Iris pigment epithelial cell (primary cell): ENCODE results near the gene SUPT20HL1.
"Not testable (repeated sequence)": the region's sequence is repeated elsewhere in the genome, so short reads cannot be mapped to it uniquely, and the experiment has no call there.

ENCODE experiments used
- DNase-seq: peaks from one replicate; pipeline ENCODE4 v3.0.0-alpha.2; 2011; ENCODE audit warnings: low read depth

SUPT20HL1 gene

DNA sequence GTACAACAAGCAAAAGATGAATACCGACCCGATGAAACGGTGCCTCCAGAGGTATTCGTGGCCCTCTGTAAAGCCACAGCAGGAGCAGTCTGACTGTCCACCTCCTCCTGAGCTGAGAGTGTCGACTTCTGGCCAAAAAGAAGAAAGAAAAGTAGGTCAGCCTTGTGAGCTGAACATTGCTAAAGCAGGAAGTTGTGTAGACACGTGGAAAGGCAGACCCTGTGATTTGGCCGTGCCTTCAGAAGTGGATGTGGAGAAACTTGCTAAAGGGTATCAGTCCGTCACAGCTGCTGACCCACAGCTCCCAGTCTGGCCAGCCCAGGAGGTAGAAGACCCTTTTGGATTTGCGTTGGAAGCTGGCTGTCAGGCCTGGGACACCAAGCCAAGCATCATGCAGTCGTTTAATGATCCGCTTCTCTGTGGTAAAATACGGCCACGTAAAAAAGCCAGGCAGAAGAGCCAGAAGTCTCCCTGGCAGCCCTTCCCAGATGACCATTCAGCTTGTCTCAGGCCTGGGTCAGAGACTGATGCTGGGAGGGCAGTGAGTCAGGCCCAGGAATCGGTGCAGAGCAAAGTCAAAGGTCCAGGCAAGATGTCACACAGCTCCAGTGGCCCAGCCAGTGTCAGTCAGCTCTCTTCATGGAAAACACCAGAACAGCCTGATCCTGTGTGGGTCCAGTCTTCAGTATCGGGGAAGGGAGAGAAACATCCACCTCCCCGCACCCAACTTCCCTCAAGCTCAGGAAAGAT is 3.2 kb downstream of the SUPT20HL1 start:
- DNase-seq: not testable (repeated sequence)

DNA sequence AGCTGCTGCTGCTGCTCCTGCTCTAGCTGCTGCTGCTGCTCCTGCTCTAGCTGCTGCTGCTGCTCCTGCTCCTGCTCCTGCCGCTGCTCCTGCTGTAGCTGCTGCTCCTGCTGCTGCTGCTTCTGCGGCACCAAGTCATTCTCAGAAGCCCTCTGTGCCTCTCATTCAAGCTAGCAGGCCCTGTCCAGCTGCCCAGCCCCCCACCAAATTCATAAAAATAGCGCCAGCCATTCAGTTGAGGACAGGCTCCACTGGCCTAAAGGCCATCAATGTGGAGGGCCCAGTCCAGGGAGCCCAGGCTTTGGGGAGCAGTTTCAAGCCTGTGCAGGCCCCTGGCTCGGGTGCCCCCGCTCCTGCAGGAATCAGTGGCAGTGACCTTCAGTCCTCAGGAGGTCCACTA is 3.9 kb downstream of the SUPT20HL1 start:
- no peak for DNase-seq

DNA sequence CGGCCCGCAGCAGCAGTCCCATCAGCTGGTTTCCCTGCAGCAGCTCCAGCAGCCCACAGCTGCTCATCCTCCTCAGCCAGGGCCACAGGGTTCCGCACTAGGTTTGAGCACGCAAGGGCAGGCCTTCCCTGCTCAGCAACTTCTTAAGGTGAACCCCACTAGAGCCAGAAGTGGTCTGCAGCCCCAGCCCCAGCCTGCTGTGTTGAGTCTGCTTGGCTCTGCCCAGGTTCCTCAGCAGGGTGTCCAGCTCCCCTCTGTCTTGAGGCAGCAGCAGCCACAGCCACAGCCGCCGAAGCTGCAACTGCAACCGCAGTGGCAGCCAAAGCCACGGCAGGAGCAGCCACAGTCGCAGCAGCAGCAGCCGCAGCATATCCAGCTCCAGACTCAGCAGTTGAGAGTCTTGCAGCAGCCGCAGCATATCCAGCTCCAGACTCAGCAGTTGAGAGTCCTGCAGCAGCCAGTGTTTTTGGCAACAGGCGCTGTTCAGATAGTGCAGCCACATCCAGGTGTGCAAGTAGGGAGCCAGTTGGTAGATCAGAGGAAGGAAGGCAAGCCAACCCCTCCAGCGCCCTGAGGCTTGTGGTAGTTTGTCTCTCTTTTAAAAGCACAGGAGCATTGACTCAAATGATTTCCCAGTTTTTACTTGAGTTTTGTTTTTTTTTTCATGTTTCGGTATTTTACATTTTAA is 4.6 kb downstream of the SUPT20HL1 start:
- no peak for DNase-seq

DNA sequence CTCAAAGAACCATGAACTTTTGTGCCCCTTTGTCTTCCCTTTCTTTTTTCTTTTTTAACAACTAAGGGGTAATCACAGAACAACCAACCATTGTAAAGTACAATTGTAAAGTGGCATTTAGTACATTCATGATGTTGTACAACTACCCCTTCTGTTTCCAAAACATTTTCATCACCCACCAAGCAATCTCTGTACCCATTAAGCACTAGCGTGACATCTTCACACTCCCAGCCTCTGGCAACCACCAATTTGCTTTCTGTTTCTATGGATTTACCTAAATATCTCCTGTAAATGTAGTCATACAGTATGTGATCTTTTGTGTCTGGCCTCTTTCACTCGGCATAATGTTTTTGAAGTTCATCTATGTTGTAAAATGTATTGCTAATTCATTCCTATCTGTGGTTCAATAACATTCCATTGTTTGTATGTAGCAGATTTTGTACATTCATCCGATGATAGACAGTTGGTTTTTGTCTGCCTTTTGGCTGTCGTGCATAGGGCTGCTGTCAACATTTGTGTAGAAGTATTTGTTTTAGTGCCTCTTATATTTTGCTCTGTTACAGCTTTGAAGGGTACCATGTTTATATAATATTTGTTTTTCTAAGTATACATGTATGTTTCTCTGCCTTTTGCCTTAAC is 6.4 kb downstream of the SUPT20HL1 start:
- DNase-seq: not testable (repeated sequence)

DNA sequence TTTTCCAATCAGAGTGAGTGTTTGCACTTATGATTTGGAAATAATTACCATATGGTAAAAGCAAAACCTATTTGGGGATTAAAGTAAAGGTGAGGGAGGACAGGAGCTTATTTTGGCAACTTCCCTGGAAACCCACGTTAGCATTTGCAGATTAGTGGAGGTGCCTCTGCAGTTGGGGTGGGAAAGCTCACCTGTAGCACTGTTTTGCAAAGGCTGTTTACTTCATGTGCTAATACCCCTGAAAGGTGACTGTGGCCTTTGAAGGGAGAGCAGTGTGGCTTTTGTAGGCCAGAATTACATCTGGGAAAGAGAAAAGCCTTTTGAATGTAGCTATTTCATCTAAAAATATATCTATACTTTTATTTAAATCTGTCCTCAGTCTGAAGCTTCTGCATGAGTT is 9.4 kb downstream of the SUPT20HL1 start:
- no peak for DNase-seq

DNA sequence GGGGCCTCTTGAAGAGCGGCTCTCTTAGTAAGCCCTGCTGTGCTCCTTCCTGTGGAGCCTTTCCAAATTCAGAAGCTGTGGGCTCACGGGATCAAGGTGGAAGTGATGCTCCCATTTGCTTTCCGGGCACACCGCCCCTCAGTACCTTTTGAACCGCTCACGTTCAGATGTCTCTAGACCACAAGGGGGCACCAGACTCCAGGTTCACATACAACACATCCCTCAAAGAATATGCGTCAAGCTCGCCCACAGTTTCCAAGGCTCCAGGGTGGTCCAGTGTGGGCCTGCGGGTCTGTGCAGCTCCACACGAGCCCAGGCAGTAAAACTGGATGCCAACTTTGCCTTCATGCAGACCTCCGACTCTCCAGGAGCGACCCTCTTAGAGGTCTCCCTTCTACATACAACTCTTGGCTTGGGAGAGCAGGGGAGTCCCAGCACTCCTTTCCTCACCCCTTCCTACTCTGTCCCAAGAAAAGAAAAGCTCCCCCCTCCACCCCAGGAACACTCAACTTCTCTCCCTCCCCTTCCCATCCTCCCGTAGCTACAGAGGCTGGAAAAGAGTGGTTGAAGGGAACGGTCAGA is 11.0 kb downstream of the SUPT20HL1 start:
- peak; percentile 59 for DNase-seq

DNA sequence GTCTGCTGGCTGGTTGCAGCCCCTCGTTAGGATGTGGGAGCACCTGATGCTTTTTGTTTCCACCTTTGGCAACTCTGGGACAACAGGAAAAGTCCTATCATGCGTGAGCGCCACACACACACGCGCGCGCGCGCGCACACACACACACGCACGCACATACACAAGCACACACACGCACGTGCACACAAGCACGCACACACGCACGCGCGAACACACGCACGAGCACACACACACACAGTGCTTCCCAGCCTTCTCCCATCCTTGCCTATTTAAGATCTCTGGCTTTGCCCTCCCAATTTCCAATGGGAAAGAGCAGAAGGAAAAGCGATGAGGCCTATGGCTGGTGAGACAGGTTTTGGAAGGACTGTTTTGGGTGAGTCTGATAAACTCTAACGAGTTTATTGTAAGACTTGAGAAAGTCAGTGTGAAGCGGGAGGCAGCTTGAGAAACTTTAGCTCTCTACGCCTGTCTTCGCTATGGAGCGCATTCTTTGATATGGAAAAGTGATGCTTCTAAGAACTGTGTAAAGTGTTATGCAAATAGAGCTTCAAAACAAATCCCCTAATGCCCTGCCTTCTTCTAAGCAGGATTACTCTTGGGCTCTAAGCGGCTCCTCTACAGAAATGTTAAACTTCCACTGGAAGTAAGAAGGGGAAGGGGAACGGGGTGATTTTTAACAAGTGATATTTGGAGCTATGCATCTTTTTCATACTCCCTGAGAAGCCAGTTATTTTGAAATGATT is 11.8 kb downstream of the SUPT20HL1 start:
- DNase-seq: no peak

DNA sequence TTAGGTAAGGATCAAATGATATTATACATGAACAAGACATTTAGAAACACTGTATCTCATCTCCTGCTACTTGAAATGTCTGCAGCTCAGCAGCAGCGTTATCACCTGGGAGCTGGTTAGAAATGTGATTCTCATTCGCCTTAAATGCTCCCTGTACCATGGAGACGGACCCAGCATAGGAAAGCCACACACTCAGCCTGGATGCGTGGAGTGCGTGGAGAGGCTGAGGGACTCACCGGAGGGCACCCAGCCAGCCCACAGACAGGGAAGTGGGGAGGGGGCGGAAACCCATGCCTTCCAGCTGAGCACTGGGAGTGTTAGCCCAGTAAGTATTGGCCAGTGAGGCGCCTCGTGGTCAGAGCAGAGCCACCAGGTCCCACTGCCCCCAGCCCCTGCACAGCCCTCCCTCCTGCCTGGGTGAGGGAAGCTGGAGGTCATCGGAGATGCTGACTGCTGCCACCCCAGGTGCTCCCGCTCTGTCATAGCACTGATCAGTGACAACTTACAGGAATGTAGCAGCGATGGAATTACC is 15.2 kb downstream of the SUPT20HL1 start:
- DNase-seq: no peak

DNA sequence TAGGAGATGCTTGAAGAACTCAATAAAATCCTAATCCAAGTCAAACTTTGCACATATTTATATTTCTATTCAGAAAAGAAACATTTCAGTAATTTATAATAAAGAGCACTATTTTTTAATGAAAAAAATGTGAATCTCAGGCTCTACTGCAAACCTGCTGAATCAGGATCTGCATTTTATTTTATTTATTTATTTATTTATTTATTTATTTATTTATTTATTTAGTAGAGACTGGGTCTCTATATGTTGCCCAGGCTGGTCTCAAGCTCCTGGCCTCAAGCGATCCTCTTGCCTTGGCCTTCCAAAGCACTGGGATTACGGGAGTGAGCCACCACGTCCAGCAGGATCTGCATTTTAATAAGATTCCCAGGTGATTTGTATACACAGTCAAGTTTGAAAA is 16.0 kb downstream of the SUPT20HL1 start:
- no peak for DNase-seq

DNA sequence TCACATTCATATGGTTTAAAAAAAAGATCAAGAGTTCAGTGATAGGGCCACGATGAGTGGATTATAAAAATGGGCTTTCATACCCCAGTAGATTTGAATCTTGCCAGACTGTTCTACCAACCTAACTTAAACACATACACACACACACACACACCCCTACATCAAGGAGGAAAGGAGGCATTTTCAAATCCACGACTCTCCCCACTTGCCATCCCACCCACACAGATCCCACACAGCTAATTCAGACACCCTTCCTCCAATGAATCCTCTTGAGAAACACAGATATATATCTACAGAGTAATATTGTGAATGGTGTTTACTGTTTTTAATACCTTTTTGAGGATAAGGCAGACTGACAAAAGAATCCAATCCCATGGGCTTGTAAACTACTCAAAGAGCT is 16.8 kb downstream of the SUPT20HL1 start:
- DNase-seq: no peak

DNA sequence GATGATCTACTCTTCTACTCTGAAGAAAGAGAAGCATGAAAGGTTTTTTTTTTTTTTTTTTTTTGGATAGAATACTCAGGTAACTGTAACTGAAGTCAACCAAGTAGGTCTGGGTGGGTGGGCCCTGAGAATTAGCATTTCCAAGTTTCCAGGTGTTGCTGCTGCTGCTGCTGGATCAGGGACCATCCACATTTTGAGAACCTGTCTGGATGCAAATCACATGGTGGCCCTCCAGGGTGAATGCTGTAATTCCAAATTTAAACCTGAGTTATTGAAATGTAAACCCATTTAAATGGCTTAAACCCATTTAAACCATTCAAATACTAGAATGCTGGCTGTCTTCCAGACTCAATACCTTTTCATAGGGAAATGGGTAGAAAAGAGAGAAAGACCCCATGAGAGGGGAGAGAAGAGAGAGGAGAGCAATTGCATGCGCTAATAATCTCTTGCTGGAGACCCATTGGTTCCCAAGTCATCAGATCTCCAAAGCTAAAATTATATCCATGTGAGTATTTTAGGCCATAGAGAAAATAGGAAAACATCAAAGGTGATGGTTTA is 17.6 kb downstream of the SUPT20HL1 start:
- DNase-seq: no peak

DNA sequence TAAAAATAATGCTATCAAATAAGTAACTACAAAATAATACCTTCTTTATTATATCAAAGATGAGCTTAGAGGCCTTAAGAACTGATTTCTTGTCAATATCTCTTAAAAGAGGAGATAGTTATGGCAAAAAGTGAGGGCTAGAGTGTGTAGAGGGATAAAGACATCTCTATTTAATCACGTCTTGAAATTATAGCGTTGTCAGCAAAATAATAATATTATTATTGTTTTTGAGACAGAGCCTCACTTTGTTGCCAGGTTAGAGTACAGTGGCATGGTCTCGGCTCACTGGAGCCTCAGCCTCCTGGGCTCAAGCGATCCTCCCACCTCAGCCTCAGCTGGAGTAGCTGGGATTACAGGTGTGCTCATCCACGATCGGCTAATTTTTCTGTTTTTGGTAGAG is 18.3 kb downstream of the SUPT20HL1 start:
- DNase-seq: no peak

DNA sequence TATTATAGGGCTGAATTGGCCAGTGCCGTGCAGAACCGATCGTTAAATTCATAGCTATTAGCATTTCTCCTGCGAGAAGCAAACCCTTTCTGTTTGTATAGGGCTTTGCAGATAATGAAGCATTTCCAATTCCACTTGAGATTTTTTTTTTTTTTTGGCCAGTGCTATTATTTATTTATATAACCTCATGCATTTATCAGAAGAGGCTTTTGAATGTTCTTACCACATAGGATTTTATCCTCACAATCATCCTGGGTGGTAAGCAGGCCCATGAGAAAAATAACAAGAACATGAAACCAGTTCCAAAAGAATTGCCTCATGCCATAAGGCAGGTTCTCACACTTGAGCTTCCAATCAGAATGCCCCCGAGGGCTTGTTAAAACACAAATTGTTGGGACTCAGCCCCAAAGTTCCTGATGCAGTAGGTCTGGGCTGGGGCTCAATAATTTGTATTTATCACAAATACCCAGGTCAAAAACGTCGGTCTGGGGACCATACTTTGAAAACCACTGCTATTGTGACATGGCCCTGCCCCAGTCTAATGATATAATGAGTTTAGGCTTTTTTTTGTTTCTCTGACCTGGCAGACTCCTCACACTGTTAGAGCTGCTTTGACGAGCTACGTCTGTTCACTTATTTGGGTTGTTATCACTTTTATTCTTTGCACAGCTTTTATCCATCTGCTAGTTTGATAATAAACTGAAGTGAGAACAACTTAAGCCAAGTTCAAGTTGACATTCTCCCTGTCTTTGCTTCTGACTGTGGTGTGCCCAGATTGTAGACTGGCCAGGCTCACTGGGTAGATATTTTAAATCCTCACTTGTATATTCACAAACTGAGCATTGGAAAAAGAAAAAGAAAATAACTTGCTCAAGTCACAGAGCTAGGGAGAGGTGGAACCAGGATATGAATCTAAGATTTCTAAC is 20.1 kb downstream of the SUPT20HL1 start:
- no peak for DNase-seq

DNA sequence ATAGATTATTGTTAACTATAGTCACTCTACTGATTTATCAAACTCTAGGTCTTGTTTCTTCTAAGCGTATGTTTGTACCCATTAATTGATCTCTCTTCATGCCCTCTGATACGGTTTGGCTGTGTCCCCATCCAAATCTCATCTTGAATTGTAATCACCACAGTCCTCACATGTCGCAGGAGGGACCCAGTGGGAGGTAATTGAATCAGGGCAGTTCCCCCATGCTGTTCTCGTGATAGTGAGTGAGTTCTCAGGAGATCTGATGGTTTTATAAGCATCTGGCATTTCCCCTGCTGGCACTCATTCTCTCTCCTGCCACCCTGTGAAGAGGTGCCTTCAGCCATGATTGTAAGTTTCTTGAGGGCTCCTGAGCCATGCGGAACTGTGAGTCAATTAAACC is 21.9 kb downstream of the SUPT20HL1 start:
- not testable (repeated sequence) for DNase-seq

DNA sequence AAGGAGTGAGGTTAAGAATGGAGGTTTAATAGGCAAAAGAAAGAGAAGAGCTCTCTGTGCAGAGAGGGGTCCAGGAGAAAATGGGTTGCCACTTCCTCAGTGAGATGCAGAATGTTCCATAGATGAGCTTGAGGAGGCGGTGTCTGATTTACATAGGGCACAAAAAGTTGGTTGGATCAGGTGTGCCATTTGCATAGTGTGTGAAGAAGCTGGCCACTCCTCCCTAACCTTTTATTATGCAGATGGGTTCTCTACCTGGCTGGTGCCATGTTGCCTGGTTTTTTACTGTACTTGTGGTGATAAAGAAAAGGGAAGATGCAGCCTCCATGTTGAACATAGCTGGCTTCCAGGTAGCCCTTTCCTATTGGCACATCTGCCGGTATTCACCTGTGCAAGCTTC is 27.3 kb downstream of the SUPT20HL1 start:
- no peak for DNase-seq

DNA sequence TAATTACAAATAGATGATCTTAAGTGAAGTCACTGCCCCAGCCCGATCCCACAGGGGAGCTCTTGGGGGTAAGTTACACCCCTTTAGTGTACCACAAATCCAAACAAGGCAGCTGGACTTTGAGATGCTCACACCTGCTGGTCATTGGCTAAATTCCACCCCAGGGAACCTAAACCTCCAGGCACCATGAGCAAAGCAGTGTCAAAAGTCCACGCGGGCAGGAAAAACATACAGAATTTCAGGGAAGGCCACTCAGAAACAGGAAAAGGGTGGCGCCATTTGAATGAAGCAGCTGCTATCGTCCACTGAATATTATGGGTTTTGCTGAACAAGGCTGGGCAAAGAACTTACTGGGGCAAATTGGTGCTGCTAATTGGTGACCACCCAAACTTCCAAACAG is 30.9 kb downstream of the SUPT20HL1 start:
- no peak for DNase-seq

DNA sequence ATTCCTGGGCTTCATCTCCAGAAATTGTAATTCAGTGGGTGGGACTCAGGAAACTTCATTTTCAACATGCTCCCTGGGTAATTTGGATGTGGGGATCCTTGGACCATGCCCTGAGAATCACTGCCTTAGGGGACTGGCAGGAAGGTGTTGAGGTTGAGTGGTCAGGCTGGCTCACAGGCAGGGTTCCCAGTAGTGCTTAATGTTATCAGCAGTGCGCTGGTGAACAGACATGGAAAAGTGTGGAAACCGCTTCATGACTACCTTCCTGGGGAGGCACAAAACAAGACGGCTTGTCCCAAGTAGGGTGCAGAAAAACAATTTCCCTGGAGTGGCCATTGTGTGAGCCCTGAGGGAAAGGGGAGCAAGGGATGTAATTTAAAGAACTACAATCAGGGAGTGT is 31.4 kb downstream of the SUPT20HL1 start:
- DNase-seq: no peak

DNA sequence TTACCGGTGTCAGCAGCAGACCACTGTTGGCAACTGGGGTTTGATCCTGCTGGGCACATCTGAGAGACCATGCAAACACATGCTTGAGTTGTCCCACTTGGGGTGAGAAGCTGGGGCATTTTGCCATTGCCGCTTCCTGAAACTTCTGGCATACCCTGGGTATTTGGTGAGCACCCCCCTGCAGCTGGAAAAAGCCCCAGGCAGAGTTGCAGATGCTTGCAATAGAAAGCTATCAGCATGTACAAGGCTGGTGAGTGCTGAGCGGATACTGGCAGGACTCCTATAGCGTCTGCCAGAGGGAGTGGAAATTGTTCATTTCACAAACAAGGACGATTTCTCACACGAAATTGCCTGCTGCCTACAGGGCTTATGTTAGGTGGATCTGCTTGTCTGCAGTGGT is 32.3 kb downstream of the SUPT20HL1 start:
- no peak for DNase-seq

DNA sequence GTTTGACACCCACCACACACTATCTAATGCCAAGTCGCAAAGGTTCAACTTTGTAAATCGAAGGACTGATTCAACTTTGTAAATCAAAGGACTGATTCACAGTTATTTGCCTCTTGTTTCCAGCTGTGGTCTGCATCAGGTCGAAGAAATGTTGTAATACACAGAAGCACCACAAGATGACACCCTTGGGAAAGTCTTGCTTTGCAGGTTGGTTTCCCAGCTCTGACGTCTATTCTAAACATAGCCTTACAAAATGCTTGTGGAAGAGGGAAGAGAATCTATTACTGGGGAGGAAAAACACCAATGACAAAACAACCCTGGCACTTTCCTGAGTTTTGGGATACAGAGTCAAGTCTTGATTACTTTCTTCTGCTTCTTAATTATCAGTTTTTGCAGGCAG is 35.3 kb downstream of the SUPT20HL1 start:
- peak; percentile 81 for DNase-seq

DNA sequence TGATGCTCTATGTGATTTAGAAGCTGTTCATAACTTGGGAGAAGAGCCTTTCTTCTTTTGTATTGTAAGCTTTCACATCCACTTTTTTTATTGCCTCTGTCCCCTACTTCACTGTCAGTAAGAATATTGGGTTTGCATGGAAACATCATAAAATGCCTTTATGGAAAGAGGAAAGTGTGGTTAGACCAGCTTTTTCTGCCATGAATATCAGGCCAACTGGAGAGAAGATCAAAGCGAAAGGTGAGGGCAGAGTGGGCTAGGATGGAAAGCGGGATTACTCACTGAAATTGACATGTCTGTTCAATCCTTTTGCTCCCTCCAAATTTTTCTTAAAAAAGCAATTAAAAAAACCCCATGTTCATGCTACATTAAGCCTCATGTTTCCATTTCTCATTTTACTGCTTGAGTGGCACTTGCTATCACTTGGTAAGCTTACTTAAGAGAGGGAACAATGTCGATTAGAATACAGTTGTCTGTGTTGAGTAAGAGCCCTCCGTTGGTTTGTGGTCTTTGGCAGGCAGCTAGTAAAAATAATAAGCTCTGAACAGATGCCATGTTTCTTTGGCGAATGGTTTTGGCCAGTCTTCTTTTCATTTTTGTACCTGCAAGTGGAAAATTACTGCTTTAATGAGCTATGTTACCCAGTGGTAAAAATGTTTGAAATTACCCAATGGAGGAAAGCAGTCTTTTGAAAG is 35.9 kb downstream of the SUPT20HL1 start:
- DNase-seq: peak; percentile 58
